ENCODE results near the gene KRTAP29-1.
"Not testable (repeated sequence)": the region's sequence is repeated elsewhere in the genome, so short reads cannot be mapped to it uniquely, and the experiment has no call there.

The KRTAP29-1 gene

GRCh38 chr17:41271858-41272257 is 30.8 kb downstream of the KRTAP29-1 start:
- Histone ChIP-seq H3K9me3 (no peaks in the 10 kb centered on the region), H3K27ac (no peak overlapping the region), H3K4me1 (no peaks in the 10 kb centered on the region), H3K27me3 (no peaks in the 10 kb centered on the region), H3K4me2 (no peak overlapping the region), H3K36me3 (no peaks in the 10 kb centered on the region), H3K9ac (no peak overlapping the region), H4K20me1 (no peaks in the 10 kb centered on the region), H3K4me3 (no peak overlapping the region)
- no peak for TF ChIP-seq Cebpa-rat (IDR thresholded peaks at IDR 0.05)

DNA sequence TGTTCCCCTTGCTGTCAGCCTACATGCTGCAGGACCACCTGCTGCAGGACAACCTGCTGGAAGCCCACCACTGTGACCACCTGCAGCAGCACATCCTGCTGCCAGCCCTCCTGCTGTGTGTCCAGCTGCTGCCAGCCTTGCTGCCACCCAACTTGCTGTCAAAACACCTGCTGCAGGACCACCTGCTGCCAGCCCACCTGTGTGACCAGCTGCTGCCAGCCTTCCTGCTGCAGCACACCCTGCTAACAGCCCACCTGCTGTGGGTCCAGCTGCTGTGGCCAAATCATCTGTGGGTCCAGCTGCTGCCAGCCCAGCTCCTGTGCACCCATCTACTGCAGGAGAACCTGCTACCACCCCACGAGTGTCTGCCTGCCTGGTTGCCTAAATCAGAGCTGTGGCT is 31.3 kb downstream of the KRTAP29-1 start:
- H3K4me3 ChIP-seq, H3K9me3 ChIP-seq, H3K27ac ChIP-seq, H3K36me3 ChIP-seq, H3K4me1 ChIP-seq, H3K4me2 ChIP-seq, H4K20me1 ChIP-seq, H3K9ac ChIP-seq, H3K27me3 ChIP-seq: not testable (repeated sequence)

- Histone ChIP-seq H3K9ac (no peak overlapping the region), H3K36me3 (no peaks in the 10 kb centered on the region), H3K27me3 (no peaks in the 10 kb centered on the region), H3K27ac (no peak overlapping the region), H3K9me3 (no peaks in the 10 kb centered on the region), H4K20me1 (no peaks in the 10 kb centered on the region), H3K4me2 (no peak overlapping the region), H3K4me3 (no peak overlapping the region), H3K4me1 (no peaks in the 10 kb centered on the region)
- no peak for TF ChIP-seq Cebpa-rat (IDR thresholded peaks at IDR 0.05)
Measured at GRCh38 chr17:41267711-41268110, 34.9 kb downstream of the KRTAP29-1 start.

GRCh38 chr17:41265078-41265477 is 37.6 kb downstream of the KRTAP29-1 start, which contains the start of gene KRTAP9-6:
Gene KRTAP9-6, plus strand, starts transcription at chr17:41265378. Its CDS starts 0 bp downstream, at chr17:41265378.
- H3K9me3 ChIP-seq, result no peaks in the 10 kb centered on the region
- no peaks in the 10 kb centered on the region for H3K4me1 ChIP-seq
- no peak within 1 kb of the TSS for H3K27ac ChIP-seq
- H3K4me3 ChIP-seq, result no peak within 1 kb of the TSS
- no peaks in the 10 kb centered on the region for H4K20me1 ChIP-seq
- no peak within 1 kb of the TSS for H3K4me2 ChIP-seq
- no peak within 1 kb of the TSS for H3K9ac ChIP-seq
- H3K36me3 ChIP-seq, result no peaks in the 10 kb centered on the region
- no peak for TF ChIP-seq Cebpa-rat (IDR thresholded peaks at IDR 0.05)
- H3K27me3 ChIP-seq, result no peaks in the 10 kb centered on the region

DNA sequence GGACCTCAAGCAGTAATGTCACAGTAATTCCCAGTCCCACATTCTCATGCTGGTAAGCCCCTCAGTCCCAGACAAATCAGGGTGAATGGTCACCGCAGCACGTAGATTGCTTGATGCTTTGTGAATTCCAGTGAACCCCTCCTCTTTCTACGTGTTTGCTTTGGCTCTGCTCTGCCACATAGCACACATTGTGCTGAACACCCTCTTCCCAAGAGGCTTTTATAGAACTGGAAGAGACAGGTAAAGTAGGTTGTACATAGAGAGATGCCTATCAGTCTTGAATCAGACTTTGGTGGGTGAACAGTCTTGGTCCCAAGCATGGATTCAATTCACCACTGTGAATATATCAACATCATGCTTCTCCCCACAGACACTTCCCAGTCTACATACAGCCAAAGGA is 38.1 kb downstream of the KRTAP29-1 start:
- H3K4me2 ChIP-seq, result no peak overlapping the region
- H4K20me1 ChIP-seq, result no peaks in the 10 kb centered on the region
- H3K27me3 ChIP-seq, result no peaks in the 10 kb centered on the region
- H3K4me1 ChIP-seq, result no peaks in the 10 kb centered on the region
- H3K36me3 ChIP-seq, result no peaks in the 10 kb centered on the region
- H3K9ac ChIP-seq, result no peak overlapping the region
- TF ChIP-seq Cebpa-rat (IDR thresholded peaks at IDR 0.05), result no peak
- no peak overlapping the region for H3K4me3 ChIP-seq
- no peak overlapping the region for H3K27ac ChIP-seq
- no peaks in the 10 kb centered on the region for H3K9me3 ChIP-seq

GRCh38 chr17:41263212-41263611 is 39.4 kb downstream of the KRTAP29-1 start:
- TF ChIP-seq Cebpa-rat (IDR thresholded peaks at IDR 0.05), result no peak
- no peak overlapping the region for H3K9ac ChIP-seq

GRCh38 chr17:41258406-41258805 is 44.2 kb downstream of the KRTAP29-1 start:
- TF ChIP-seq Cebpa-rat (IDR thresholded peaks at IDR 0.05), result no peak

More at GRCh38 chr17:41263212-41263611, 39.4 kb downstream of the KRTAP29-1 start:
- Histone ChIP-seq H3K36me3 (no peaks in the 10 kb centered on the region), H3K4me1 (no peaks in the 10 kb centered on the region), H3K27ac (no peak overlapping the region), H3K27me3 (no peaks in the 10 kb centered on the region), H3K4me2 (no peak overlapping the region), H3K9me3 (no peaks in the 10 kb centered on the region), H4K20me1 (no peaks in the 10 kb centered on the region), H3K4me3 (no peak overlapping the region)

GRCh38 chr17:41256291-41256685 is 46.4 kb downstream of the KRTAP29-1 start:
- H3K4me3 ChIP-seq, result no peak overlapping the region
- no peaks in the 10 kb centered on the region for H4K20me1 ChIP-seq
- H3K27me3 ChIP-seq, result no peaks in the 10 kb centered on the region
- no peak for TF ChIP-seq Cebpa-rat (IDR thresholded peaks at IDR 0.05)
- no peak overlapping the region for H3K4me2 ChIP-seq
- H3K36me3 ChIP-seq, result no peaks in the 10 kb centered on the region
- H3K4me1 ChIP-seq, result no peaks in the 10 kb centered on the region
- H3K27ac ChIP-seq, result no peak overlapping the region
- H3K9ac ChIP-seq, result no peak overlapping the region
- H3K9me3 ChIP-seq, result no peaks in the 10 kb centered on the region

More at GRCh38 chr17:41258406-41258805, 44.2 kb downstream of the KRTAP29-1 start:
- Histone ChIP-seq H3K27ac (no peak overlapping the region), H3K4me3 (no peak overlapping the region), H3K27me3 (no peaks in the 10 kb centered on the region), H3K9me3 (no peaks in the 10 kb centered on the region), H3K36me3 (no peaks in the 10 kb centered on the region), H4K20me1 (no peaks in the 10 kb centered on the region), H3K4me2 (no peak overlapping the region), H3K4me1 (no peaks in the 10 kb centered on the region), H3K9ac (no peak overlapping the region)

DNA sequence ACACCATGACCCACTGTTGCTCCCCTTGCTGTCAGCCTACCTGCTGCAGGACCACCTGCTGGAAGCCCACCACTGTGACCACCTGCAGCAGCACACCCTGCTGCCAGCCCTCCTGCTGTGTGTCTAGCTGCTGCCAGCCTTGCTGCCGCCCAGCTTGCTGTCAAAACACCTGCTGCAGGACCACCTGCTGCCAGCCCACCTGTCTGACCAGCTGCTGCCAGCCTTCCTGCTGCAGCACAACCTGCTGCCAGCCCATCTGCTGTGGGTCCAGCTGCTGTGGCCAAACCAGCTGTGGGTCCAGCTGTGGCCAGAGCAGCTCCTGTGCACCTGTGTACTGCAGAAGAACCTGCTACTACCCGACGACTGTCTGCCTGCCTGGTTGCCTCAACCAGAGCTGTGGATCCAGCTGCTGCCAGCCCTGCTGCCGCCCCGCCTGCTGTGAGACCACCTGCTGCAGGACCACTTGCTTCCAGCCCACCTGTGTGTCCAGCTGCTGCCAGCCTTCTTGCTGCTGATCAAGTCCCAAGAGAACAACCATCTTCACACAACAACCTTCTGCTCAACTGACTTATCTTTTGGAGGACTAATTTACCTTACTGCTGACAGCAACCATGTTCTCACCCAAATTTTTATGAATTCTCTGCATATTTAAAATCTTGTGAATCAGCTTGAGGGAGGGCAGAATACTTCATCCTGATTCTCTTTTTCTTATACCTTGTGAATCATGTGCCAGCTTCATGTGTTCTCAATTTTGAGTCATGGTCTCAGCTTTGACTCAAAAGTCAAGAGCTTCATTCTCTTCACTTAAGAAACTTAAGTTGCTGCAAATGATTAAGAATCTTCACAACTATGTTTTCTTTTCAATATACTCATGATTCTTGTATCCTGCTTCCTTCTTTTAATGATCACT is 47.0 kb downstream of the KRTAP29-1 start, which contains the start of gene KRTAP9-9:
KRTAP9-9 (plus strand) TSS at position 4 of the 910 bp plus-strand sequence.
- H3K9me3 ChIP-seq, result not testable (repeated sequence)

DNA sequence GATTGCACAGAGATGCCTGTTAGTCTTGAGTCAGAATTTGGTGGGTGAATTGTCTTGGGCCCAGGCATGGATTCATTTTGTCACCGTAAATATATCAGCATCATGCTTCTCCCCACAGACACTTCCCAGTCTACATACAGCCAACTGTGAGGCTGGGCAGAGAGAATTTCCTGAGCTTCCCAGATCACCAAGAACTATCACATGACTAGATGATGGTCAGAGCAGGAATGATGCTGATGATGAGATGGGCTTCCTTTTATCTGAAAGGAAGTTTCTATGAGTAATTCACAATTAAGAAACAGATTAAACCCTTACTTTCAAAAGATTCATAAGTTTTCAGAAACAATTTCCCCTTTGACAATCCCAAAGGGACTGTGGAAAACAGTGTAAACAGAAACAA is 47.8 kb downstream of the KRTAP29-1 start:
- Histone ChIP-seq H4K20me1 (no peaks in the 10 kb centered on the region), H3K9ac (no peak overlapping the region), H3K4me1 (no peaks in the 10 kb centered on the region), H3K27me3 (no peaks in the 10 kb centered on the region), H3K9me3 (no peaks in the 10 kb centered on the region), H3K4me3 (no peak overlapping the region), H3K4me2 (no peak overlapping the region), H3K36me3 (no peaks in the 10 kb centered on the region), H3K27ac (no peak overlapping the region)
- TF ChIP-seq Cebpa-rat (IDR thresholded peaks at IDR 0.05), result no peak

More for the DNA sequence above, 47.0 kb downstream of the KRTAP29-1 start, which contains the start of gene KRTAP9-9:
- not testable (repeated sequence) for H3K9ac ChIP-seq, H3K27me3 ChIP-seq, H3K27ac ChIP-seq, H3K4me3 ChIP-seq, H4K20me1 ChIP-seq, H3K4me1 ChIP-seq, H3K4me2 ChIP-seq, H3K36me3 ChIP-seq

Measured in BLaER1 (cell line).